Activated T-cell treated with anti-CD3 and anti-CD28 coated beads for 4 hours (primary cell): ENCODE data around the gene BSDC1.

Source experiments
- DNase-seq: peaks from one replicate; pipeline ENCODE4 v3.0.0-alpha.2; 2020

Gene BSDC1

DNA sequence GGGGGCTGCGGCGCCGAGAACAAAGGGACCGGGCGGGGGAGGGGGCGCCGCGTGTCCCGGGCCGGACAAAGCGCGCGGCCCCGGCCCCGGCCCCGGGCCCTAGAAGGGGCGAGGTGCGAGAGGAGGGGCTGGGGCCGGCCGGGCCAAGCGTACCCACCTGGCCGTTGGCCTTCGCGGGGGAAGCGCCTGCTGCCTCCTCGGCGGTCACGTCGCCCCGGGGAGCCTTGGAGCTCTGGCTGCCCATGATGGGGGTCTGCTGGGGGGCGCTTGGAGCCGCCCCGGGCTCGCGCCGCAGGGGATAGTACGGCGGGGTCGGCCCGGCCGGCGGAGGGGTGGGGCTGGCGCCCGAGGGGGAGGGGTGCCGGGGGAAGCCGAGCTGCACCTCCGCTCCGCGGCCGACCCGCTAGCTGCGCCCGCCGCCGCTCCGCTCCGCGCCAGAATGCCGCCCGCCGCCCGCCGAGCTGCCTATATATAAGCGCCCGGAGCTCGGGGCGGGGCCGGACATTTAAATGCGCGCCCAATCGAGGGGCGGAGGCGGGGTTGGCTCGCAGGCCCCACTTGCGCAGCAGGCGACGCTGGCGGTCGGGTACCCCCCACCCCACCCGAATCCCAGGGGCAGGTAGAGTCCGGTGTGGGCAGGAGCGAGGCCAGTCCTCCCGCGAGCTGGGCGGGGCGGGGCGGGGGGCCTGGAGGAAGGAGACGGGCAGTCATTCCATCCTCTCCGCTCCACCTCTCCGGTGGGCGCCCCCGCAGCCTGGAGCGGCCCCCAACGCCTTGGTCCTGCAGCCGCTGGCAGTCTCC, 58.3 kb downstream of the BSDC1 start, which contains the start of gene MARCKSL1:
TSS of gene MARCKSL1 (minus strand) at position 444 of the 801 bp plus-strand sequence. CDS start at position 244, 200 bp downstream.
- DNase-seq: peak; percentile 84

DNA sequence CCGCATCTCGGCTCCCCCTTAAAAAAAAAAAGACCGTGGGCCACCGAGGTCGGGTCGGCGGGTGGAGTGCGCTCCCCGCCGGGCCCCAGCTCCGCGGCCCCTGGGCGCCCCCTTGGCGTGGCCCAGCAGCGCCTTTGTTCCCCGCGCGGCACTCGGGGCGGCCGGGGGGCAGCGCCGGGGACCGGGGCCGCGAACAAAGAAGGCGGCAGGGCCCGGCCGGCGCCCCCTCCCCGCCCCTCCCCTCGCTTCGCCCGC, 58.8 kb downstream of the BSDC1 start:
- no peak for DNase-seq

DNA sequence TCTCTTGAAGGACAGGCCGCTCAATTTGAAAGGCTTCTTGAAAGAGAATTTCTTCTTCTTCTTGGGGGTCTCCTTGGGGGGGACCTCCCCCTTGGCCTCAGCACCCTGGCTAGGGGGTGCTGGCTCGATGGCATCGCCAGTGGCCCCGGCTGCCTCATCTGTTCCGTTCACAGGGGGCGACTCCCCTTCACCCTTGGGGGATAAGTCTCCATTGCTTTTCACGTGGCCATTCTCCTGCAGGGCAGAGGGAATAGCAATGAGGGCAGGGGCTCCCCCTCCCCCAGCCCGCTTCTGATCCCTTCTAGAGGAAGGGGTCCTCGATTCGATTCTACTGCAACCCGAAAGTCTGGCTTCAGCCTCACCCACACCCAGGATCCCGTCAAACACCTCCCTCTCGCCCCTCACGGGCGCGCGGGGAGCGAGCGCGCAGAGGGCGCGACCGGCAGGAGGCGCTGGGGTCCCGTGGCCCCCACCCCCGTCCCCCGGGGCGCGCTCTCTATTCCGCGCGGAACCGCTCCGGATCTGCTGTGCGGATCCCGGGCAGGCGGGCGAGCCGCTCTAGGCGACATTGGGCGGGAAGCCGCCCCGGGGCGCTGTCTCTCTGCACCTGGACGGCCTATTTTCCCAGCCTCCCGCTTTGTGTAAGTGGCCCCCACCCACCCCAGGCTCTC, 59.2 kb downstream of the BSDC1 start:
- DNase-seq: peak; percentile 57

DNA sequence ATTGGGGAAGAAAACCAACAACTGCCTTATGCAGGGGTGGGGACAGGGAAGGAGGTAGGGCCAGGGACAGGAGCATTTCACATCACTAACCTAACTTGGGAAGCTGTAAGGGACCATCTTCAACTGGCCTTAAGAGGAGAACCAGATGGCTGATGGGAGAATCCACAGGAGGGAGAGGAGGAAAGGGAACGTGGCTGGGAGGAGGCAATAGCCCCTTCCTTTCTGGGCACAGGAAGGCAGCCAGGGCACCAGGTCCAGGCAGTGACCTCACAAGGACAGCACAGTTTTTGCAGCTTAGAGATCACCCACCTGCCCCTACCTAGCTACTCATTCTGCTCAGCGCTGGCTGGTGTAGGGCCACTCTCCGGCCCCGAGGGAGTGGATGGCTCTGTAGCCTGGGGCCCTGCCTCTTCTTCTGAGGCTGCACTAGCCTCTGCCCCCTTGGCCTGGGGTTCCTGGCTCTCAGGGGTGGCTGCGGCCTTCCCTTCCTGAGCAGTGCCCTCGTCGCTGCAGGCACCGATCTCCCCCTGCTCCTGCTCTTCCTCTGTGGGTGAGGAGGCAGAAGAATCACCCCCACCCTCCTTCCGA, 59.9 kb downstream of the BSDC1 start:
- DNase-seq: no peak

DNA sequence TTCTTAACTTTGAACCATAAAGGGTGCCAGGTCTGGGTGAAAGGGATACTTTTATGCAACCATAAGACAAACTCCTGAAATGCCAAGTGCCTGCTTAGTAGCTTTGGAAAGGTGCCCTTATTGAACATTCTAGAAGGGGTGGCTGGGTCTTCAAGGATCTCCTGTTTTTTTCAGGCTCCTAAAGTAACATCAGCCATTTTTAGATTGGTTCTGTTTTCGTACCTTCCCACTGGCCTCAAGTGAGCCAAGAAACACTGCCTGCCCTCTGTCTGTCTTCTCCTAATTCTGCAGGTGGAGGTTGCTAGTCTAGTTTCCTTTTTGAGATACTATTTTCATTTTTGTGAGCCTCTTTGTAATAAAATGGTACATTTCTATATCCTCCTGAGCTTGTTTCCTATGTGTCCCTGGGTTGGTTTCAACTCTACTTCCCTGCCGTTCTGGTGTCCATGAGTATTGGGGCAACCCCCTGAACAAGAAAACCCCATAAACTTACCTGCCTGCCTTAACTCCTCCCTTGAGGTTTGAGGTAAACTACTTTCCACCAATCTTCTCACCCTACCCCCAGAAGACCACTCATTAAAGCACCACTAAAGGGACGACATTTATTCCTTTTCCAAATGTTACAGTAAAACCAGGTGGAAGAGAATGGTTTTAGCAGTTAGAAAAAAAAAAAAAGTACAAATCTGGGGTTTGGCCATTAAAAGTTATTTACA, 60.8 kb downstream of the BSDC1 start:
- DNase-seq: no peak

DNA sequence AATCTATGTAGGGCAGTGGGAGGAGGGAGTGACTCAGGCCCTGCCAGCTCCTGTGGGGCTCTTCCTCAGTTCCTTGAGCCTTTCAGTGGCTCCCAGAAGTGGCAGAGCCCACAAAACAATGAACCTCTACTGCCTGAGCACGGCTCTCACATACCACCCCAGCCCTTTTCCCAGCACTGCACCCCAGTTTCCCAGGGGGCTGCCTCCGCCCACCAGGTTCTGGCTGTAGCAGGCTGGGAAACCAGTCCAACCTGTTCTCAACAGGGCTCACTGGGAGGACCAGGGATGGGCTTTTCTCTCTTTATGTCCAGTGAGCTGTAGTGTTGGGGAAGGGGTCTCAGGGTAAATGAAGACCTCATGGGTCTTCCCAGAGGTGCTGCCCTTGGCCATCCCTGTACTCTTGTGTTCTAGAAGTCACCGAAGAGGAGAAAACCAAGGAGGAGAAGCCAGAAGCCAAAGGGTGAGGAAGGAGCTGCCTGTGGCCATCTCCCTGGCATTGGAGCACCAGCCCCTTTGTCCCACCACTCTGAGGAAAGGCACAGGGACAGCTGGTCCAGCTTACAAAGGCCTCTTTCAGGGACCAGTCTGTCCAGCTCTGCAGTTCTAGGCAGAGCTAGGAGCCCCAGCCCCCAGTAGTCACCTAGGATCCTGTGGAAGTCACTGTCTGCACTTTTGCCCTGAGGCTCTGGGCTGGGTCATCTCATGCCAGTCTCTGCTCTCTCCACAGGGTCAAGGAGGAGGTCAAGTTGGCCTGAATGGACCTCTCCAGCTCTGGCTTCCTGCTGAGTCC, 61.8 kb downstream of the BSDC1 start:
- no peak for DNase-seq

DNA sequence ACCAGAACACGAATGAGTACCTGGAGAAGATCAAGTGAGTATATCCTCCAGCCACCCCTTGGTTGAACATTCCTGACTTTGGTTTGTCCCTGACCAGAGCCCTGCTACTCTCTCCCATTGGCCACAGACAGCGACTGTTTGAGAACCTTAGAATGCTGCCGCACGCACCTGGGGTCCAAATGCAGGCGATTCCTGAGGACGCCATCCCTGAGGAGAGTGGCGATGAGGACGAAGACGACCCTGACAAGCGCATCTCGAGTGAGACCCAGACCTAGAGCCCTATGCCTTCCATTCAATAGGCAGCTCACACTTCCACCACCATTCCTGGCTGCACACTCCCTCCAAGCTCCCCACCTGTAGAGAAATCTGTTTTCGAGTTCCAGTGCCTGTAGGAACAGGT, 62.7 kb downstream of the BSDC1 start:
- no peak for DNase-seq

DNA sequence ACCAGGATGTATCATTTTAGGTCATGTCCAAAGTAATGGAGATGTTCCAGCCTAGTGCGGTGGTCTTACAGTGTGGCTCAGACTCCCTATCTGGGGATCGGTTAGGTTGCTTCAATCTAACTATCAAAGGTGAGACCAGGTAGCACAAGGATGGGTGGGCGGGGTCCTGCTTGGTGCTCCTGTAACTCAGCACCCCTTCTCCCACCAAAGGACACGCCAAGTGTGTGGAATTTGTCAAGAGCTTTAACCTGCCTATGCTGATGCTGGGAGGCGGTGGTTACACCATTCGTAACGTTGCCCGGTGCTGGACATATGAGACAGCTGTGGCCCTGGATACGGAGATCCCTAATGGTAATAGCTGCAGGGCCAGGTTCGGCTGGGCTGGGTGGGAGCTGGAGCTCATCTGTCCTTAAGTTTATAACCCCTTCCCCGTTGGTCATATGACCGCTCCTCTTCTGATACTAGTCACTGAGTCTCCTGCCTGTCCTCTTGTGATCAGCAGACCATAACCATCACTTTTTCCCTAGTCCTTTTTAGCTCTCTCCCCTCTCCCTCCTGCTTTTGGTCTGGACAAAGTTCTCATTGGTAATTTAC, 63.6 kb downstream of the BSDC1 start:
- DNase-seq: no peak

DNA sequence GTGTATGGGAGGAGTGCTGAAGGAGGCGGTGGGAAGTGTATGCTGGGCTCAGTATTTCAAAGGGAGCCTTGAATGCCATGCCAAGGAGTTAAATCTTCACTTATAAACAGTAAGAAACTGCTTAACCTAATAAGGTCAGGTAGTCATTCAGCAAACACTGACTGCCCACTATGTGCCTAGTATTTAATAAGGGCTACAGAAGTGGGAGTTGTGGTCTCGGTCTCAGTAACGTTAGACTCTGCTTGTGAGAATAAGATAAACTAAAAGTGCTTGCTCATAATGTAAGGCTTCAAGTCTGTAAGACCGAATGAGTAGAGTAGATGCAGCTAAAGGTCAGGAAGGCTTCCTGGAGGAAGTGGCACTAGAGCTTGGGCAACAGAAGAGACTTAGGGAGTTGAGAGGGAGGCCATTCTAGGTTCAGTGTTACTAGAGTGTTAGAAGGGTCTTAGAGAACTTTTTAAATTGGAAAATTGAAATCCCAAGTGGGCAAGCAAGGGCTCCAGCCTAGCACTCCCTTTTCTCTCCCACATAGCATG, 64.2 kb downstream of the BSDC1 start:
- no peak for DNase-seq

DNA sequence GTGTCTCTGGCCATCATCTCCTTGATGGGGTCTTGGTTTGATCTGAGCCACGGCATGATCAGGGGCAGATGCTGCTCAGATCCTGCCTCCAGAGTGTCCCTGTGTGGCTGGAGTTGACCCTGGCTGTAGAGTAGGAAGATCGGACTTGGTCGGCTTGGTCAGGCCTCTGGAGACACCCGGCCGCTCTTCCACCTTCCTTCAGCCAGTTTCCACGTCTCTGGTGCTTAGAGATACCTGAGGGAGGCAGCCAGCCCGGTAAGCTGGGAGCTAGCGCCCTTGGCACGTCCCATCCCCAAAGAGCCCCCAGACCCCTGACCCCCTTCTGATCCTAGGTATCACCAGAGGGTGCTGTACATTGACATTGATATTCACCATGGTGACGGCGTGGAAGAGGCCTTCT, 67.0 kb downstream of the BSDC1 start:
- DNase-seq: no peak

DNA sequence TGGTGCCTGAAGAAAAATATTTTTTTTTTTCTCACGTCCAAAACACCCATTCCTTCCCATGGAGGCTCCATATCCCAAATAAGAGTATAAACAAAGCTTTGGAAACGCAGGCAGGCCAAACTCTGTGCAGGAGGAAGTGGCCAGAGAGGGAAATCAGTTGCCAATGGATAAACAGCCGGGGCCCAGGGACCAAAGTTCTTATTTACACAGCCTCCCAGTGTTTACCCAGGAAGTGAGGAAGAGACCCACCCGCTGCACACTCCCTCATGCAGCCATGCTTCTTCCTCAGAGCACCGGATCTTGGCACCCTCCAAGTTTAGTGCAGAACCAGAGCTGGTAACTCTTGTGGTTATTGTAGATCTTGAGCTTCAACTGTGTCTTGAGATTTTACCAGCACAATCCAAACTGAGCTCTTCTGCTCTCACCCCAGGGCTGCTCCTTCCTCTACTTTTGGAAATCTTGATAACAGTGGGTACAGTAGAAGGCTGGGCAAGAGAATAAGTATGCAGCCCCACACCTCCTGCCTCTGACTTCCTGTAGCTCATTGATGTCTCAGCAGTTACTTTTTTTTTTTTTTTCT, 72.4 kb downstream of the BSDC1 start:
- no peak for DNase-seq

DNA sequence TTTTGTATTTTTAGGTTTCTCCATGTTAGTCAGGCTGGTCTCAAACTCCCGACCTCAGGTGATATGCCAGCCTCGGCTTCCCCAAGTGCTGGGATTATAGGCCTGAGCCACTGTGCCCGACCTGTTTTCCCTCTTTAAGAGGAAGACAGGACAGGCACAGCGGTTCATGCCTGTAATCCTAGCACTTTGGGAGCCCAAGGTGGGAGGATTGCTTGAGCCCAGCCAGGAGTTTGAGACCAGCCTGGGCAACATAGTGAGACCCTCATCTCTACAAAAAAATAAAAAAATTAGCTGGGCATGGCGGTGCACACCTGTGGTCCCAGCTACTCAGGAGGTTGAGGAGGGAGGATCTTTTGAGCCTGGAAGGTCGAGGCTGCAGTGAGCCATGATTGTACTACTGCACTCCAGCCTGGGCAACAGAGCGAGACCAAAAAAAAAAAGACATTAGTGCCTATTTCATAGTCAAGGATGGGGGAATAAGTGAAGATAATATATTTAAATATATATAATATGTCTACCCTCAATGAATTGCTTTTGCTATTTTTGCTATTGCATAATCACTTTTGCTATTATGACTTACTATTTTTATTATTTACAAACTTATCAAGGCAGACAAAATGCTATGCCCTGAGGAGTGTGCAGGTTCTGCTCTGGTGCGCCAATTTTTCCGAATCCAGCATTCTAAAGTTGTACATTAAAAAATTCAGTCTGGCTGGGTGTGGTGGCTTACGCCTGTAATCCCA, 75.9 kb downstream of the BSDC1 start:
- DNase-seq: no peak

DNA sequence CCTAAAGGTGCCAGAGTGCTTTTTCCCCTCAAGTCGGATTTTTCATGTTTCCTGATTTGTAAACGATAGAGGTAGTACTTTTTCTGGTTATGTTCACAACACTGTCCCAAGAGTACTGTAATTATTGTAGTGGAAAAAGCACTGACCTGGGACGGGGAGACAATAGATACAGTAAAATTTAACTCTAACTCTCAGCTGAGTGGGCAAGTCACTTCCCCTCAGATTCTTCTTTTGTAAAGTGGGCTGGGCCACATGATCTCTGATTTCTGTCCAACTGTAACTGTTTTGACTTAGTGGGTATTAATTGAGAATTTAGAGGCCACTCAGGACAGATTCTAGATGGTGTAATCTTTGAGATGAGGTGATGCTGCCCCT, 77.4 kb downstream of the BSDC1 start:
- no peak for DNase-seq
